Measurements from ENCODE around the gene LSS. TPM values are rescaled to one million over a fixed set of nuclear protein-coding genes. Genes with fewer than 3 reads are reported as not detected.
"Not testable (repeated sequence)": the region's sequence is repeated elsewhere in the genome, so short reads cannot be mapped to it uniquely, and the experiment has no call there.

LSS gene
- total and polyA plus RNA-seq, 5 donors, result 34.1 to 91.9 (median 77.6) TPM

DNA sequence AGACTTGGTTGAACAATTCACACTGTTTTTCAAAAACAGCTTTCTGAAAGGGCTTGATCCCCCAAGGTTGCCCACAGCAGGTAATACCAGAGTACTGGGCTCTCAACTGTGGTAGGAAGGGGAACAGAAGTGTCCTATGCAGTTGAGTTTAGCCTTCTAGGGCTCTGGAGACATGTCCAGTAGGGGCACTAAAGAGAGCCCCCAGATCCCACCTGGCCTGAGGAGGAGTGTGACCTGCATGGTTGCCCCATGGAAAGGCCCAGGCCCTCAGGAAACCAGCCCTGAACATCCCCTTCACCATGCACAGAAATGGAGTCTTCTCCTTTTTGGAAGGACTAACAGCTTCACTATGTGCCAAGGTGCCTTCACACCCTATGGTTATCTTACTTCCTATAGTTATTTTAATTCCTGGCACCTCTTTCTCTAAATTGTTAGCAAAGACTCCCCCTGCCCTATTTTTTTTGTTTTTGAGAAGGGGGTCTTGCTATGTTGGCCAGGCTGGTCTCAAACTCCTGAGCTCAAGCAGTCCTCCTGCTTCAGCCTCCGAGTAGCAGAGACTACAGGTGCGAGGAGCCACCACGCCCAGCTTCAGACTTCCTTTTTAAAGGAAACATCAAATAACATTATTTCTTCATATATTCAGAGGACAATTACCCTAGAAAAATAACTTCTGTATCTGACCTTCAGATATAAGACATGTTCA lies 16.8 kb upstream of the LSS start:
- Histone ChIP-seq H3K9me3 (ENCODE audit: control insufficient read depth, low read length) (no peaks in the 10 kb centered on the region), H3K4me1 (ENCODE audit: control insufficient read depth, insufficient read depth, low read length) (no peaks in the 10 kb centered on the region), H3K27me3 (ENCODE audit: control insufficient read depth, insufficient read depth) (no peaks in the 10 kb centered on the region), H3K27ac (ENCODE audit: low read length) (no peak overlapping the region), H3K4me3 (ENCODE audit: low read length) (no peak overlapping the region)
- ATAC-seq (peak in 1 of 2 donors; percentile 36), DNase-seq (no peak)
- intact Hi-C loops (cut with DNase I), result no loop called here
- WGBS, result 96% methylated on average over 3 of the region's 3 CpGs

DNA sequence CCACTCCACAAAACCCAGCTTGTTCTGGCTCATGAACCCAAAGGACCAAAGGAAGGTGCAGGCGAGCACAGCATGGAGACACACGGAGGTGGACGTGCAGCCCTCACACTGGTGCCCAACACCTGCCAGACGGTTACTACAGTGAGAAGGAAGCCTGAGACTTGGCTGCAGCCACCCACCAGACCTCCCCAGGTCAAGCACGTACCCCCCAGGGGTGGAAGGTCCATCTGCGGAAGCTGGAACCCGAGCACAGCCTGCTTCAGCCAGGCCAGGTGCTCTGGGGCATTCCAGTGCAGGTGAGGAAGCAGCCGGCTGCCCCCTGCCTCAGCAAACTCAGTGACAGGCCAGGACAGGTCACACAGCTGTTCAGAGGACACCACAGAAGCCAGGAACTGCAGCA lies 16.0 kb upstream of the LSS start:
- Histone ChIP-seq H3K27ac (ENCODE audit: low read length) (no peak overlapping the region), H3K27me3 (ENCODE audit: control insufficient read depth, insufficient read depth) (no peaks in the 10 kb centered on the region), H3K4me1 (ENCODE audit: control insufficient read depth, insufficient read depth, low read length) (no peaks in the 10 kb centered on the region), H3K4me3 (ENCODE audit: low read length) (no peak overlapping the region), H3K9me3 (ENCODE audit: control insufficient read depth, low read length) (no peaks in the 10 kb centered on the region)
- intact Hi-C loops (cut with DNase I), result no loop called here
- no peak for ATAC-seq
- no peak for DNase-seq
- 89% methylated on average over 8 of the region's 8 CpGs for WGBS

DNA sequence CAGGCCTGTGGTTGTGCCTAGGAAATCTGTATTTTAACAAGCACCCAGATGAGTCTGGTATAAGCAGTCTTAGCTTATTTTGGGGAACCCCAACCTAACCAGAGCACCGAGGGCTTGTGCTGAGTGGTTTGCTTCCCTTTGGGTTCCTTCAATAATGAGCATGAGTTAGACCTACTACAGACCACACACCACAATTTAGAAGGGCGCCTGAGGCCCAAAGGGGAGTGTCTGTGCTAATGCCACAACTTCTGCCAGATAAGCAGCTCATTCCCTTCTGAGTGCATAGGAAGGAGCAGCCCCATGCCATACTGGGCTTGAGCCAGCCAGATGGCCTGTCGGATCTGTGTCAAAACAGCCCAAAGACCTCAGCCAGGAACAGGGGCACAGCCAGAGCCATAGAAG lies 15.4 kb upstream of the LSS start:
- H3K27me3 ChIP-seq (ENCODE audit: control insufficient read depth, insufficient read depth), result no peaks in the 10 kb centered on the region
- intact Hi-C loops (cut with DNase I), result no loop called here
- 93% methylated on average over 3 of the region's 3 CpGs for WGBS
- no peaks in the 10 kb centered on the region for H3K4me1 ChIP-seq (ENCODE audit: control insufficient read depth, insufficient read depth, low read length)
- ATAC-seq (no peak), DNase-seq (no peak)
- H3K4me3 ChIP-seq (ENCODE audit: low read length), result no peak overlapping the region
- H3K9me3 ChIP-seq (ENCODE audit: control insufficient read depth, low read length), result no peaks in the 10 kb centered on the region
- no peak overlapping the region for H3K27ac ChIP-seq (ENCODE audit: low read length)

DNA sequence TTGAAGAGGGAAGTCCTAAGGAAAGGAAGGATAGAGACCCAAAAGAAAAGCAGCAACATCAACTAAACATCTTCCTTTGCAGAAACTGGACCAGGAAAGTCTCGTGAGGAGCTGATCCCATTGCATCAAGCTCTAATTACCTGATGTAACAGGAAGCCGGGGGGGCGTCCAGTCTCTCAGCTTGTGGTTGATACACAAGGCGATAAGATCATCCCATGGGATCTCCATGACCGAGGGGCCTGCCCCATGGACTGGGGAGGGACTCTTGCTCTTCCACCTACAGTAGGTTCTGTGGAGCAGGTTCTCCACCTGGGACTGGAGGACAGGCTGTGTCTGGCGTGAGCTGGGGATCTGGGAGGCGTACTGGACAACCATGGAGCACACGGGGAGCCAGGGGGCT lies 14.8 kb upstream of the LSS start:
- 83% methylated on average over 8 of the region's 8 CpGs for WGBS
- no peak overlapping the region for H3K27ac ChIP-seq (ENCODE audit: low read length)
- no peak for ATAC-seq
- no peak overlapping the region for H3K4me3 ChIP-seq (ENCODE audit: low read length)
- no peaks in the 10 kb centered on the region for H3K4me1 ChIP-seq (ENCODE audit: control insufficient read depth, insufficient read depth, low read length)
- no peaks in the 10 kb centered on the region for H3K9me3 ChIP-seq (ENCODE audit: control insufficient read depth, low read length)
- intact Hi-C loops (cut with DNase I), result no loop called here
- no peak for DNase-seq
- no peaks in the 10 kb centered on the region for H3K27me3 ChIP-seq (ENCODE audit: control insufficient read depth, insufficient read depth)

DNA sequence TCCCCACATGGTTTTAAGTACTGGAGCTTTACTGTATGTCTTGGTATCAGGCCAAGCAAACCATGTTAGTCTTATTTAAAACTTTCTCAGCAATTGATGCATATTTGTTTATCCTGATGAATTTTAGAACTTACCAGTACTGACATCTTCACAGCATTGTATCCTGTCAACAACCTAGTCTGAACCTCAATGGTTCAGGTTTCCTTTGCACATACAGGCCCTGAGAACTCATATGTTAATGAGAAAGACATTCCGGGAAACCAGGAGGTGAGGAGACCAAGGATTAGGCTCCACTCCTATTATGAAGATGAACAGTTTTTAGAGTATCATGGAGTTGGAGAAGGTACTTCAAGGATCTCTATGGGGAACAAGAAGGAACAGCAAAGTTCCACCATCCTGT lies 13.0 kb upstream of the LSS start:
- intact Hi-C loops (cut with DNase I); H3K27ac ChIP-seq (ENCODE audit: low read length); H3K4me1 ChIP-seq (ENCODE audit: control insufficient read depth, insufficient read depth, low read length); H3K9me3 ChIP-seq (ENCODE audit: control insufficient read depth, low read length); H3K27me3 ChIP-seq (ENCODE audit: control insufficient read depth, insufficient read depth); ATAC-seq; DNase-seq; H3K4me3 ChIP-seq (ENCODE audit: low read length): not testable (repeated sequence)
- WGBS, result 93% methylated on average over 1 of the region's 1 CpG

DNA sequence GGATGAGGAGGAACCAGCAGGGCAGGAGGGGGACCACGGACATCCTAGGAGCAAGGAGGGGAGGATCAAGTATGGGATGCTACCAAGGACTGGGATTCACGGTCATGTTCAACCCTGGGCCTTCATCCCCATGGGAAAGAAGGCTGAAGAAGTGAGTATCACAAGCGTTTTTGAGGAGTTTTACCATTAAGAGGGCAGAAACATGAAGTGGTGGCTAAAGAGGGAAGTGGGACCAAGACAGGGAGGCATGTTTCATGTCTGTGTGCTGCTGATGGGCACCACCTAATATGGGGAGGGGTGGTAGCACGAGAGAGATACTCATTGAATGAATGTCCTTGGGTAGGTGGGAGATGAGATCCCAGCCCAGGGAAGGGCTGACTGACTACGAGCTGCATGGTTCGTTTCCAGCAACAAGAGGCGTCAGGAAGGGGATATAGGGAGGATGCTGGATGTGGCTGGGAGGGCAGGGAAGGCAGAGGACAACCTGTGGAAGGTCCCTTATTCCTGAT lies 11.3 kb upstream of the LSS start:
- DNase-seq (no peak), ATAC-seq (no peak)
- intact Hi-C loops (cut with DNase I), result loop anchor here in 1 of 4 donors (10.0 kb wide), 1 partner anchor 95 kb away; no protein-coding TSS in a partner anchor
- Histone ChIP-seq H3K27me3 (ENCODE audit: control insufficient read depth, insufficient read depth) (no peaks in the 10 kb centered on the region), H3K4me1 (ENCODE audit: control insufficient read depth, insufficient read depth, low read length) (no peaks in the 10 kb centered on the region), H3K27ac (ENCODE audit: low read length) (no peak overlapping the region), H3K4me3 (ENCODE audit: low read length) (no peak overlapping the region), H3K9me3 (ENCODE audit: control insufficient read depth, low read length) (no peaks in the 10 kb centered on the region)
- 82% methylated on average over 7 of the region's 7 CpGs for WGBS

DNA sequence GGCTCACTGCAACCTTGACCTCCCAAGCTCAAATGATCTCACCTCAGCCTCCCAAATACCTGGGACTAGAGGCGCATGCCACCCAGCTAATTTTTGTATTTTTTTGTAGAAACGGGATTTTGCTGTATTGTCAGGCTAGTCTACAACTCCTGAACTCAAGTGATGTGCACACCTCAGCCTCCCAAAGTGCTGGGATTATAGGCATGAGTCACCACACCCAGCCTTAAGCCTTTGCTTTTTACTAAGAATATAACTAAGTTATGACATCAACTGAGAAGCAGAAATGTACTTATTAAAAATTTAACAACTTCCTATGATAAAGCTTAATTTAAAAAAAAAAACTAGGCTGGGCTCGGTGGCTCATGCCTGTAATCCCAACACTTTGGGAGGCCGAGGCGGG lies 8.9 kb upstream of the LSS start:
- Histone ChIP-seq H3K4me3 (ENCODE audit: low read length) (no peak overlapping the region), H3K27me3 (ENCODE audit: control insufficient read depth, insufficient read depth) (no peaks in the 10 kb centered on the region), H3K4me1 (ENCODE audit: control insufficient read depth, insufficient read depth, low read length) (no peaks in the 10 kb centered on the region), H3K27ac (ENCODE audit: low read length) (no peak overlapping the region), H3K9me3 (ENCODE audit: control insufficient read depth, low read length) (no peaks in the 10 kb centered on the region)
- 94% methylated on average over 5 of the region's 5 CpGs for WGBS
- DNase-seq (no peak), ATAC-seq (no peak)
- intact Hi-C loops (cut with DNase I), result loop anchor here in 1 of 4 donors (10.0 kb wide), 1 partner anchor 93 kb away; no protein-coding TSS in a partner anchor

DNA sequence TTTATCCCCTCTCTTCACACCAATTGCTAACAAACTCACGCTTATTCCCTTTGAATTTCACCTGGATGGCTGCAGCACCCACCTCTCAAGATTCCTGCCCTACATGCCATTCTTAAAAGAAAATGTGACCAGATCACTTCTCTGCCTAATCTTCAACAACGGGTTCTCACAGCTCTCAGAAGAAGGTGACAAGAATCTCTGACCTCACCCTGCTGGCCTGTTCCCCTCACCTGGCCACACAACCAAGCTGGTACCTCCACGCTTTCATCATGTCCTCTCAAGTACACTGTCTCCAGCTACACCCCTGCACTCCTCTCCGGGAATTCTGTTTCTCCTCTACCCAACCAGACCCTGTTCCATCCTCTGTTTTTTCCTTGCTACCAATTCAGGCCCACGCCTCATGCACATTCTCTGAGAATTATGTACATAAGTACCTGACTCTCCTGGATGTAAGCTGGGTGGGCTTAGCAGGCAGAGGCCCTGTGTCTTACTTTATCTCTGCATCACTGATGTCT lies 5.9 kb upstream of the LSS start:
- no peaks in the 10 kb centered on the region for H3K27me3 ChIP-seq (ENCODE audit: control insufficient read depth, insufficient read depth)
- no peak overlapping the region for H3K27ac ChIP-seq (ENCODE audit: low read length)
- ATAC-seq (no peak), DNase-seq (no peak)
- no peaks in the 10 kb centered on the region for H3K9me3 ChIP-seq (ENCODE audit: control insufficient read depth, low read length)
- H3K4me1 ChIP-seq (ENCODE audit: control insufficient read depth, insufficient read depth, low read length), result no peaks in the 10 kb centered on the region
- intact Hi-C loops (cut with DNase I), result loop anchor here in 1 of 4 donors (10.0 kb wide), 1 partner anchor 90 kb away; no protein-coding TSS in a partner anchor
- 58% methylated on average over 5 of the region's 5 CpGs for WGBS
- no peak overlapping the region for H3K4me3 ChIP-seq (ENCODE audit: low read length)

DNA sequence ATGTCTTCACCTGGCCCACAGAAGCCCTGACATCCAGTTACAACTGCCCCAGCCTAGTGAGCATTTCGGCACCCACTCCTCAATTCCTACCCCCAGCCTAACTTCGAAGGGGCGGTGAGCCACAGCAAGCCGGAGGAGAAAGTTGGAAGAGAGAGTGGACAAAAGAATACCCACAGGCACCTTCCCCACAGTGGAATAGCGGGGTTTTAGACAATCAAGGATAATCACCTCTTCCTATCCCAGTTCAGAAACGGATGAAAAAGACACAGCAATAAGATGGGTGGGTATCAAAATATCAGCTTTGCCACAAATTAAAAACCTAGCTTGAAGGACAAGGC lies 1.3 kb upstream of the LSS start:
- no peak overlapping the region for H3K27ac ChIP-seq (ENCODE audit: low read length)
- no peak overlapping the region for H3K4me3 ChIP-seq (ENCODE audit: low read length)

DNA sequence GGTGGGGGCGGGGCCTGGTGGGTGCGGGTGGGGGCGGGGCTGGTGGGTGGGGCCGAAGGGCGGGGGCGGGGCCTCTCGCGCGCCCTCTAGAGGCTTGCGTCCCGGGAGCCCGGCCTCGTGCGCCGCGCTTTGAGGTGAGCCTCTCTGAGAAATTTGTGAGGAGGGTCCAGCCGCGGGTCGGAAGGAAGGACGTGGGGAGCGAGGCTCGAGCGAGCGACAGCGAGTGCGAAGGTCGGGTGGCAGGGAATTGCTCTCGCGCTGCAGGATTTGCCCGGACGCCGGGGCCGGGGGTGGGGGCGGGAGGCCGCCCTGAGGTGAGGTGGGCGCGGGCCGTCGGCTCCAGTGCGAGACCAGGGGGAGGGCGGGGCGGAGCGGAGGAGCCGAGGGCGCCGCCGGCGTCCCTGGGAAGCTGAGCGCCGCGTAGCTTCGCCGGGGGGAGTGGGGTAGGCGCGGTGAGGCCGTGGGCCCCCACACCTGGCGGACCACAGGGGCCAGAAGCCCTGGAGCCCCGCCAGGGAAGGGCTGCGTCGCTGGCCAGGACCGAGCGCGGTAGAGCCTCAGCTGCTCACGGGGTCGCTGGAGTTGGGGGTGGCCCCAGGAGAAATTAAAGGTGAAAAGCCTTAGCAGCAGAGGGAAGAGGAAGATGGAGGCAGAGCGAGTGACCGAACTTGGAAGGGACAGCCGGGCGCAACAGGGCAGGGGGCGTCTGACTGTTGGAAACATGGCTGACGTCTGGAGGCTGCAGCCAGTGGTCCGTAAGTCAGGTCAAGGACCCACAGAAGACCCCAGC lies 754 bp upstream of the LSS start:
- ATAC-seq, result peak; percentile 37 to 45
- H3K4me3 ChIP-seq (ENCODE audit: low read length), result peak overlapping the region; percentile 81
- H3K27ac ChIP-seq (ENCODE audit: low read length), result no peak overlapping the region
- H3K4me1 ChIP-seq (ENCODE audit: control insufficient read depth, insufficient read depth, low read length), result peaks cover 9% of the 10 kb centered on the region
- peak in 1 of 3 donors; percentile 53 for DNase-seq
- no peaks in the 10 kb centered on the region for H3K27me3 ChIP-seq (ENCODE audit: control insufficient read depth, insufficient read depth)
- no peaks in the 10 kb centered on the region for H3K9me3 ChIP-seq (ENCODE audit: control insufficient read depth, low read length)
- WGBS, result 3% methylated on average over 72 of the region's 72 CpGs
- intact Hi-C loops (cut with DNase I), result loop anchor here in 1 of 4 donors (10.0 kb wide), 1 partner anchor 75 kb away; the partner anchor contains the start of gene FTCD

More for the DNA sequence above, 1.3 kb upstream of the LSS start:
- no peaks in the 10 kb centered on the region for H3K27me3 ChIP-seq (ENCODE audit: control insufficient read depth, insufficient read depth)
- H3K4me1 ChIP-seq (ENCODE audit: control insufficient read depth, insufficient read depth, low read length), result peaks cover 9% of the 10 kb centered on the region
- no peak for DNase-seq
- ATAC-seq, result no peak
- H3K9me3 ChIP-seq (ENCODE audit: control insufficient read depth, low read length), result no peaks in the 10 kb centered on the region
- 87% methylated on average over 6 of the region's 6 CpGs for WGBS
- intact Hi-C loops (cut with DNase I), result loop anchor here in 2 of 4 donors (10.0 kb wide), 2 partner anchors 75 to 85 kb away; partner anchors contain the start of gene FTCD (in 1 of the 2)

Data from right cardiac atrium (tissue), 5 donors.